CD4-positive, alpha-beta T cell treated with Interferon alpha-2 for 1 hour (primary cell): ENCODE data around the gene POLR1F.

ENCODE experiments used
- DNase-seq, 2 donors: peaks; one replicate each; pipeline ENCODE4 v3.0.0-alpha.2; 2020 to 2022

Gene POLR1F

DNA sequence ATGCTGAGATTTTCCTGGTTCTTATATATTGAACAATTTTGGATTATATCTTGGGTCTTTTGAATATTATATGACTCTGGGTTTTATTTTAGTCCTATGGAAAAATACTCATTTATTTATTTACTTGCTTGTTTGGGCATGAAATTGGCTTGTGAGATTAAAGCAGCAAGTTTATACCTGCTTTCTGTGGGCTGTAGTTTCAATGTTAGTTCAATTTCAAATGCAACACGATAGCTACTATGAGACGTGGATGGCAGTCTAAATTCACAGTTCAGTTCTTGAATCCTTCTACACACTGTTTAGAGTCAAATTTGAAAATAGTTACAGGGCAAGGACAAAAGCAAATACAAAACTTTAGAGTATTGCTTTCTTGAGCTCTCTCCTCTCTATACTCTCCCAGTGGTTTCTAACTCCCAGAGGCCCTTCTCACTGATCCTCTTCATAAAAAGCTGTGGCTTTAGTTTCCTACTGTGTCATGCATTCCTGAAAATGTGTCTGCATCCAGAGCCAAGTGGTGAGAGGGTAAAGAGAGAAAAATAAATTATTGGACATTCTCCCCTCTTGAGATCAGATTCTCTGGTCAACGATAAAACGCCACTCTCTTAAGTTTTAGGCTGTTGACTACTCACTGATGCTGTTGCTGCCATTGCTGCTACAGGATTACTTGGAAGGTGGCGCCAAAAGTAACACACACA is 34.4 kb downstream of the POLR1F start:
- no peak for DNase-seq

DNA sequence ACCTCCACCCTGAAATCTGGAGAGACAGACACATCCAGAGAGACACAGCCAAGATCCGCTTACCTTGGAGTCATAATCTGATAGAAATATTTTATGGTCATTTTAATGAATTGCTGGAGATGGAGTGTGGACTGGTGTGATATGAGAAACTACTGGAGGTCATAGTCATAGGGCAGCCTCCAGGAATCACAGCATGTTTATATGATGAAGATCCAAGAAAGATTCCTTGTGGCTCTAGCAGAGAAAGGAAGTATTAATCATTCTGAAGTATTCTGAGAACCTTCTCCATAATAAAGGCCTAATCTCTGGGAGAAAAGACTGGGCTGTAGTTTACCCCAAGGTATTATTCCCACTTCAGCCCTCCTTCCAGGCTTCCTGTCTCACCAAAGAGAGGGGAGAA is 38.0 kb downstream of the POLR1F start:
- DNase-seq: no peak

DNA sequence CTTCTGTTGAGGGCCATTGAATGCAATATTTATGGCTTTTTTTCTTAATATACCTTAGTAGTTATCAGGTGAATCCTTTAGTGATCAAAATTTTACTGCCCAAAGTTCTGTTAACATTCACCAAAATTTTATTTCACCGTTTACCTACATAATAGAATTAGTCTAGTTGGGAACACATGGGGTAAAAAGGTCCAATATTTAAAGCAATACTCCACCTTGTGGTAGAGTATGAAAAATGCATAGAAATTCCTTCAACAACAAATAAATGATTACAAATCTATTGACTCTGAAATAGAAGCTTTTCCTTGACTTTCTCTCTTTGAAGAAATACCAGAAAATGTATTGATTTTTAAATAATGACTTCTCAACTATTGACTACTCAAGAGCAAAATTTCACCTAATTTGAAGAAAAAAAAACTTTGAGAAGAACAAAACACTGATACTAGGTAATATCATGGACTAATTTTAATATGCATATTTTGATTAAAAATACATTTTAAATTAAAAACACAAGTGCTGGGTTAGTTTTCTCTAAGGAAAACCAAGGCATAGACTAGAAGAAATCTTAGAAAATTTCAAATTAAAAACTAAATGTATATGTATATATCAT is 43.3 kb downstream of the POLR1F start:
- DNase-seq: peak in 1 of 2 donors; percentile 19

DNA sequence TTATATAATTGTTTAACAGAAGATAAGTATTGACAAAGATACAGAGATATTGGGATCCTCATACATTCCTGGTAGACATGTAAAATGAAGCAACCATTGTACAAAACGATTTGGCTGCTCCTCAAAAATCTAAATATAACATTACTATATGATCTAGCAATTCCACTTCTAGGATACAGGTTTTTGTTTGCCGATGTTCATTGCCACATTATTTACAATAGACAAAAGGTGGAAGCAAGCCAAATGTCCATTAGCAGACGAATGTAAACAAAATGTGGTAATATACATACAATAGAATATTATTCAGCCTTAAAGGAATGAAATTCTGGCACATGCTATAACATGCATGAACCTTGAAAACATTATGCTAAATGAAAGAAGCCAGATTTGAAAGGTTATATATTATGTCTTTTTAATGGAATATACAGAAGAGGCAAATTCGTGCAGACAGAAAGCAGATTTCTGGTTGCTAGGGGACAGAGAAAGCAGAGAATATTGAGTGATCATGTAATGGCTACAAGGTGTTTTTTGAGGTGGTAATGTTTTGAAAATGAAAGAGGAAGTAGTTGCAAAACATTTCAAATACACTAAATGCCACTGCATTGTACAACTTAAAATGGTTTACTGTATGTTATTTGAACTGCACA is 44.9 kb downstream of the POLR1F start:
- no peak for DNase-seq

DNA sequence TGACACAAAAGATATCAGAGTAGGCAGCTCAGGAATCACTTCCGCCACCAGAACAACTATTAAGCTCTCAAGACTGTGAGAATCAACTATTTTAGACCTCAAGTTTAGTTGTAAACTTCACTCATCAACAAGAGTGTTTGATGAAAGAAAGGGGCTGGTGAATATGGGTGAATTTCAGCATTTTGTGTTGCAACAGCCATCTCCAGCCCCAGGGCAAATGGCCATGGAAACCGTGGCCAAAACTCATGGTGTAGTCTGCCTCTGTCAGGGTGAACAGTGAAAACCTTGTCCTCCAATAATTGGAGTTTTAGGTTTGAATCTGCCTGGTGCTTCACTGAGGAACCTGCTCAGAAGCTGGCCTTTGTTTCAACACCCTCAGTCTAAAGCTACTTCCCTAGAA is 60.0 kb downstream of the POLR1F start:
- no peak for DNase-seq
